ENCODE data around the gene CST6. TPM values are rescaled to one million over a fixed set of nuclear protein-coding genes. Genes with fewer than 3 reads are reported as not detected.

CST6 gene
- total and polyA plus RNA-seq, 2 experiments from 2014 or later: 3.0 to 9.4 TPM

- Histone ChIP-seq H3K4me3 (no peak within 1 kb of the TSS), H4K20me1 (ENCODE audit: insufficient read depth, poor library complexity, severe bottlenecking) (peaks cover 5% of the 10 kb centered on the region), H3K27me3 (no peaks in the 10 kb centered on the region), H3K36me3 (replicated peaks; ENCODE audit: insufficient read depth, low read depth) (no peaks in the 10 kb centered on the region), H3K27ac (no peak within 1 kb of the TSS), H2AFZ (peak within 1 kb of the TSS; percentile 52), H3K4me2 (peak within 1 kb of the TSS; percentile 91), H3K9me2 (replicated peaks; ENCODE audit: insufficient read depth) (no peaks in the 10 kb centered on the region), H3K9me3 (ENCODE audit: low read depth) (no peaks in the 10 kb centered on the region), H3K79me2 (peaks cover 14% of the 10 kb centered on the region), H3K4me1 (ENCODE audit: insufficient read depth) (peaks cover 22% of the 10 kb centered on the region)
- 23% methylated on average over 12 of the region's 39 CpGs for WGBS (ENCODE audit: low lambda C conversion rate, missing lambda C conversion rate)
- no peak for TF ChIP-seq EZH2 (IDR thresholded peaks at IDR 0.05; ENCODE audit: borderline replicate concordance)
- TF ChIP-seq CTCF (IDR thresholded peaks at IDR 0.05; ENCODE audit: poor library complexity): no peak
- no peak for TF ChIP-seq EZH2phosphoT487 (IDR thresholded peaks at IDR 0.05; ENCODE audit: low read depth, severe bottlenecking, unreplicated experiment)
- DNase-seq (ENCODE audit: low spot score): peak; percentile 49
Observed at GRCh38 chr11:66048547-66049323, 36.9 kb downstream of the CST6 start, which contains the start of gene GAL3ST3. TSS of gene GAL3ST3 (minus strand) at chr11:66049161. CDS start at chr11:66045415, 3,746 bp downstream.

GRCh38 chr11:66050581-66051231 is 38.9 kb downstream of the CST6 start:
- H3K4me2 ChIP-seq: peak overlapping the region; percentile 80
- H3K4me1 ChIP-seq (ENCODE audit: insufficient read depth): peaks cover 22% of the 10 kb centered on the region
- peaks cover 34% of the 10 kb centered on the region for H3K79me2 ChIP-seq
- no peaks in the 10 kb centered on the region for H3K27me3 ChIP-seq
- no peak overlapping the region for H3K4me3 ChIP-seq
- H2AFZ ChIP-seq: peak overlapping the region; percentile 57
- H4K20me1 ChIP-seq (ENCODE audit: insufficient read depth, poor library complexity, severe bottlenecking): peaks cover 5% of the 10 kb centered on the region
- H3K27ac ChIP-seq: peak overlapping the region; percentile 90
- H3K9me2 ChIP-seq (replicated peaks; ENCODE audit: insufficient read depth): no peaks in the 10 kb centered on the region
- no peak for TF ChIP-seq EZH2 (IDR thresholded peaks at IDR 0.05; ENCODE audit: borderline replicate concordance)
- TF ChIP-seq EZH2phosphoT487 (IDR thresholded peaks at IDR 0.05; ENCODE audit: low read depth, severe bottlenecking, unreplicated experiment): no peak
- no peak for TF ChIP-seq CTCF (IDR thresholded peaks at IDR 0.05; ENCODE audit: poor library complexity)
- no peaks in the 10 kb centered on the region for H3K9me3 ChIP-seq (ENCODE audit: low read depth)
- 81% methylated on average over 5 of the region's 5 CpGs for WGBS (ENCODE audit: low lambda C conversion rate, missing lambda C conversion rate)
- no peaks in the 10 kb centered on the region for H3K36me3 ChIP-seq (replicated peaks; ENCODE audit: insufficient read depth, low read depth)
- DNase-seq (ENCODE audit: low spot score): no peak

- peaks cover 39% of the 10 kb centered on the region for H3K79me2 ChIP-seq
- H2AFZ ChIP-seq: peak overlapping the region; percentile 57
- WGBS (ENCODE audit: low lambda C conversion rate, missing lambda C conversion rate): 36% methylated on average over 12 of the region's 12 CpGs
- DNase-seq (ENCODE audit: low spot score): no peak
- H3K9me2 ChIP-seq (replicated peaks; ENCODE audit: insufficient read depth): no peaks in the 10 kb centered on the region
- TF ChIP-seq EZH2 (IDR thresholded peaks at IDR 0.05; ENCODE audit: borderline replicate concordance): no peak
- TF ChIP-seq CTCF (IDR thresholded peaks at IDR 0.05; ENCODE audit: poor library complexity): no peak
- TF ChIP-seq EZH2phosphoT487 (IDR thresholded peaks at IDR 0.05; ENCODE audit: low read depth, severe bottlenecking, unreplicated experiment): no peak
- H3K27ac ChIP-seq: peak overlapping the region; percentile 90
- H3K4me2 ChIP-seq: peak overlapping the region; percentile 80
- H3K27me3 ChIP-seq: no peaks in the 10 kb centered on the region
- H3K4me3 ChIP-seq: peak overlapping the region; percentile 39
- peaks cover 5% of the 10 kb centered on the region for H4K20me1 ChIP-seq (ENCODE audit: insufficient read depth, poor library complexity, severe bottlenecking)
- H3K36me3 ChIP-seq (replicated peaks; ENCODE audit: insufficient read depth, low read depth): no peaks in the 10 kb centered on the region
- H3K9me3 ChIP-seq (ENCODE audit: low read depth): no peaks in the 10 kb centered on the region
- peaks cover 22% of the 10 kb centered on the region for H3K4me1 ChIP-seq (ENCODE audit: insufficient read depth)
Observed at GRCh38 chr11:66051371-66051765, 39.6 kb downstream of the CST6 start.
